Muscle of back (tissue), 11 donors: ENCODE data around the gene RGS3. TPM values are rescaled to one million over a fixed set of nuclear protein-coding genes. Genes with fewer than 3 reads are reported as not detected.
"Not testable (repeated sequence)": the region's sequence is repeated elsewhere in the genome, so short reads cannot be mapped to it uniquely, and the experiment has no call there.

Experiments
- DNase-seq, 3 donors: peaks; one replicate each; pipeline versions ENCODE4 v3.0.0 to v3.0.0-alpha.2; 2013
- polyA plus RNA-seq, 10 donors: library from polyadenylated mRNA; unstranded; fragments of 120-200 nt; gene quantifications; one replicate each; pipeline ENCODE4 v1.2.1, GENCODE V29; 2013; ENCODE audit not compliant: insufficient read length in 10 of 10

RGS3 gene
- polyA plus RNA-seq, 10 donors: 34.8 to 61.2 (median 50.0) TPM

- DNase-seq: no peak
Observed at GRCh38 chr9:113543296-113543981, 79.9 kb downstream of the RGS3 start.

- DNase-seq: no peak
Observed at GRCh38 chr9:113543982-113544303, 80.4 kb downstream of the RGS3 start.

- DNase-seq: no peak
Observed at GRCh38 chr9:113545068-113545467, 81.5 kb downstream of the RGS3 start.

- DNase-seq: no peak
Observed at GRCh38 chr9:113546566-113546965, 83.0 kb downstream of the RGS3 start.

- no peak for DNase-seq
Observed at GRCh38 chr9:113547501-113547900, 84.0 kb downstream of the RGS3 start.

GRCh38 chr9:113548221-113549041 is 84.9 kb downstream of the RGS3 start:
- peak; percentile 13 to 57 (median 30) for DNase-seq

- DNase-seq: not testable (repeated sequence)
Observed at GRCh38 chr9:113549892-113550291, 86.4 kb downstream of the RGS3 start.

GRCh38 chr9:113556877-113557593 is 93.5 kb downstream of the RGS3 start:
- DNase-seq: no peak

GRCh38 chr9:113558632-113559502 is 95.3 kb downstream of the RGS3 start:
- DNase-seq: peak in 2 of 3 donors; percentile 21 to 58

- DNase-seq: no peak
Observed at GRCh38 chr9:113559834-113560800, 96.6 kb downstream of the RGS3 start.

- DNase-seq: no peak
Observed at GRCh38 chr9:113562653-113563381, 99.3 kb downstream of the RGS3 start.

- no peak for DNase-seq
Observed at GRCh38 chr9:113563826-113564497, 100.4 kb downstream of the RGS3 start.

GRCh38 chr9:113564498-113565237 is 101.1 kb downstream of the RGS3 start:
- peak in 1 of 3 donors; percentile 79 for DNase-seq

- DNase-seq: no peak
Observed at GRCh38 chr9:113566016-113566711, 102.6 kb downstream of the RGS3 start.

- DNase-seq: no peak
Observed at GRCh38 chr9:113566712-113567071, 103.2 kb downstream of the RGS3 start.

GRCh38 chr9:113567361-113568080 is 104.0 kb downstream of the RGS3 start:
- DNase-seq: no peak

GRCh38 chr9:113568081-113568435 is 104.5 kb downstream of the RGS3 start:
- no peak for DNase-seq
